ENCODE measurements around the gene AKNA. TPM values are rescaled to one million over a fixed set of nuclear protein-coding genes. Genes with fewer than 3 reads are reported as not detected.

AKNA gene
- total RNA-seq, 1 experiment from 2014 or later, result 20.6 TPM

DNA sequence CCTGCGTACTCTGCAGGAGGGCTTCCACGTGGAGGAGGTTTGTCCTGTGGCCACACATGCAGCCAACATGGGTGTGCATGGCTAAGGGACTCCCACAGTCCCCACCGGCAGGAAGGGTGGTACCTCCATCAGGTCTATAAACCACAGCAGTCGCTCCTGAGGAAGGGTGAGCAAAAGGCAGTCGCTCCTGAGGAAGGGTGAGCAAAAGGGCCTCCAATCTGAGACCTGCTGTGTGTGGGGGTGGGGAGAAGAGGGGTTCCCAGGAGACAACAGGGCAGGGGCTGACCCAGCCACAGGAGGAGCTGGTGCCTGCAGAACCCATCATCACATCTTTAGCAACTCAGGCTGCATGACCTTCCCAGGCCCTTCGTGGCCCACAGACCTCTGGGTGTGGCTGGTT lies 30.3 kb upstream of the AKNA start:
- Histone ChIP-seq H3K36me3 (ENCODE audit: control insufficient read depth in 1 of 2, insufficient read depth in 2 of 2, low read length in 2 of 2) (no peaks in the 10 kb centered on the region), H3K9me3 (ENCODE audit: control insufficient read depth in 1 of 2, insufficient read depth in 1 of 2, low read depth in 1 of 2, low read length in 2 of 2) (no peaks in the 10 kb centered on the region), H3K4me2 (ENCODE audit: low read length) (no peak overlapping the region), H3K9me2 (ENCODE audit: insufficient read depth) (no peaks in the 10 kb centered on the region), H3K4me3 (replicated peaks in 1 of 2; ENCODE audit: low read depth in 1 of 2, low read length in 2 of 2) (no peak overlapping the region), H3K9ac (ENCODE audit: low read length) (no peak overlapping the region), H3K4me1 (ENCODE audit: control insufficient read depth in 1 of 2, insufficient read depth in 2 of 2, low read length in 2 of 2) (no peaks in the 10 kb centered on the region), H3K79me2 (ENCODE audit: insufficient read depth, low read length) (no peaks in the 10 kb centered on the region), H4K20me1 (ENCODE audit: insufficient read depth) (no peaks in the 10 kb centered on the region), H2AFZ (ENCODE audit: low read depth, low read length, poor library complexity, severe bottlenecking) (no peak overlapping the region), H3K27me3 (ENCODE audit: insufficient read depth, low read length) (no peaks in the 10 kb centered on the region), H3K27ac (ENCODE audit: low read depth, low read length) (no peak overlapping the region)
- ATAC-seq (no peak), DNase-seq (ENCODE audit: low read depth, low spot score) (no peak)
- BruUV-seq (replicated peaks), result no TSS peak
- ChIA-PET RAD21 (ENCODE audit: low non-redundant PET in 1 of 2, low total read pairs in 2 of 2, uncharacterized antibody in 2 of 2, unreplicated experiment in 2 of 2) (no interaction called here), POLR2A (no interaction called here), CTCF (no interaction called here)
- intact Hi-C loops (cut with micrococcal nuclease), result no loop called here
- TF ChIP-seq SRF (IDR thresholded peaks at IDR 0.05; ENCODE audit: low read depth) (no peak), SIN3A (IDR thresholded peaks at IDR 0.05; ENCODE audit: low read depth) (no peak), EZH2phosphoT487 (IDR thresholded peaks at IDR 0.05; ENCODE audit: borderline replicate concordance) (no peak), EZH2 (IDR thresholded peaks at IDR 0.05) (no peak), ELF1 (IDR thresholded peaks at IDR 0.05; ENCODE audit: borderline replicate concordance, low read depth) (no peak), RAD21 (IDR thresholded peaks at IDR 0.05; ENCODE audit: low read depth) (no peak), JUND (IDR thresholded peaks at IDR 0.05) (no peak), EGR1 (IDR thresholded peaks at IDR 0.05; ENCODE audit: low read depth) (no peak), SP1 (IDR thresholded peaks at IDR 0.05; ENCODE audit: low read depth) (no peak), YY1 (IDR thresholded peaks at IDR 0.05; ENCODE audit: extremely low read depth, insufficient replicate concordance, low read depth, low read length) (no peak), POLR2A (IDR thresholded peaks at IDR 0.05; ENCODE audit: borderline replicate concordance, extremely low read depth, insufficient read depth, insufficient read length) (no peak), ZFX (IDR thresholded peaks at IDR 0.05) (no peak), POLR2AphosphoS5 (IDR thresholded peaks at IDR 0.05; ENCODE audit: low read depth, low read length) (no peak)
- TF ChIP-seq, protein P1, sequence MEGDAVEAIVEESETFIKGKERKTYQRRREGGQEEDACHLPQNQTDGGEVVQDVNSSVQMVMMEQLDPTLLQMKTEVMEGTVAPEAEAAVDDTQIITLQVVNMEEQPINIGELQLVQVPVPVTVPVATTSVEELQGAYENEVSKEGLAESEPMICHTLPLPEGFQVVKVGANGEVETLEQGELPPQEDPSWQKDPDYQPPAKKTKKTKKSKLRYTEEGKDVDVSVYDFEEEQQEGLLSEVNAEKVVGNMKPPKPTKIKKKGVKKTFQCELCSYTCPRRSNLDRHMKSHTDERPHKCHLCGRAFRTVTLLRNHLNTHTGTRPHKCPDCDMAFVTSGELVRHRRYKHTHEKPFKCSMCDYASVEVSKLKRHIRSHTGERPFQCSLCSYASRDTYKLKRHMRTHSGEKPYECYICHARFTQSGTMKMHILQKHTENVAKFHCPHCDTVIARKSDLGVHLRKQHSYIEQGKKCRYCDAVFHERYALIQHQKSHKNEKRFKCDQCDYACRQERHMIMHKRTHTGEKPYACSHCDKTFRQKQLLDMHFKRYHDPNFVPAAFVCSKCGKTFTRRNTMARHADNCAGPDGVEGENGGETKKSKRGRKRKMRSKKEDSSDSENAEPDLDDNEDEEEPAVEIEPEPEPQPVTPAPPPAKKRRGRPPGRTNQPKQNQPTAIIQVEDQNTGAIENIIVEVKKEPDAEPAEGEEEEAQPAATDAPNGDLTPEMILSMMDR (IDR thresholded peaks at IDR 0.05 in 2 of 3, conservative IDR thresholded peaks at IDR 0.05 in 1 of 3; ENCODE audit: borderline replicate concordance in 1 of 3, insufficient read depth in 1 of 3, low read depth in 2 of 3, low read length in 2 of 3), result no peak
- TF ChIP-seq, protein P2, sequence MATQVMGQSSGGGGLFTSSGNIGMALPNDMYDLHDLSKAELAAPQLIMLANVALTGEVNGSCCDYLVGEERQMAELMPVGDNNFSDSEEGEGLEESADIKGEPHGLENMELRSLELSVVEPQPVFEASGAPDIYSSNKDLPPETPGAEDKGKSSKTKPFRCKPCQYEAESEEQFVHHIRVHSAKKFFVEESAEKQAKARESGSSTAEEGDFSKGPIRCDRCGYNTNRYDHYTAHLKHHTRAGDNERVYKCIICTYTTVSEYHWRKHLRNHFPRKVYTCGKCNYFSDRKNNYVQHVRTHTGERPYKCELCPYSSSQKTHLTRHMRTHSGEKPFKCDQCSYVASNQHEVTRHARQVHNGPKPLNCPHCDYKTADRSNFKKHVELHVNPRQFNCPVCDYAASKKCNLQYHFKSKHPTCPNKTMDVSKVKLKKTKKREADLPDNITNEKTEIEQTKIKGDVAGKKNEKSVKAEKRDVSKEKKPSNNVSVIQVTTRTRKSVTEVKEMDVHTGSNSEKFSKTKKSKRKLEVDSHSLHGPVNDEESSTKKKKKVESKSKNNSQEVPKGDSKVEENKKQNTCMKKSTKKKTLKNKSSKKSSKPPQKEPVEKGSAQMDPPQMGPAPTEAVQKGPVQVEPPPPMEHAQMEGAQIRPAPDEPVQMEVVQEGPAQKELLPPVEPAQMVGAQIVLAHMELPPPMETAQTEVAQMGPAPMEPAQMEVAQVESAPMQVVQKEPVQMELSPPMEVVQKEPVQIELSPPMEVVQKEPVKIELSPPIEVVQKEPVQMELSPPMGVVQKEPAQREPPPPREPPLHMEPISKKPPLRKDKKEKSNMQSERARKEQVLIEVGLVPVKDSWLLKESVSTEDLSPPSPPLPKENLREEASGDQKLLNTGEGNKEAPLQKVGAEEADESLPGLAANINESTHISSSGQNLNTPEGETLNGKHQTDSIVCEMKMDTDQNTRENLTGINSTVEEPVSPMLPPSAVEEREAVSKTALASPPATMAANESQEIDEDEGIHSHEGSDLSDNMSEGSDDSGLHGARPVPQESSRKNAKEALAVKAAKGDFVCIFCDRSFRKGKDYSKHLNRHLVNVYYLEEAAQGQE (IDR thresholded peaks at IDR 0.05; ENCODE audit: low read depth), result no peak
